Iris pigment epithelial cell (primary cell): ENCODE results near the gene ANKS3.

Experiments used
- DNase-seq: peaks from one replicate; pipeline ENCODE4 v3.0.0-alpha.2; 2011; ENCODE audit warnings: low read depth

ANKS3 gene

GRCh38 chr16:4684058-4684715, 49.9 kb downstream of the ANKS3 start:
- no peak for DNase-seq

- DNase-seq: no peak
Observed at GRCh38 chr16:4683255-4684057, 50.6 kb downstream of the ANKS3 start.

GRCh38 chr16:4682616-4683254, 51.3 kb downstream of the ANKS3 start:
- DNase-seq: peak; percentile 31

- no peak for DNase-seq
Observed at GRCh38 chr16:4682084-4682591, 51.9 kb downstream of the ANKS3 start.

- DNase-seq: no peak
Observed at GRCh38 chr16:4681471-4682083, 52.5 kb downstream of the ANKS3 start.

GRCh38 chr16:4680673-4681470, 53.2 kb downstream of the ANKS3 start:
- DNase-seq: no peak

GRCh38 chr16:4679850-4680636, 54.0 kb downstream of the ANKS3 start:
- DNase-seq: no peak

GRCh38 chr16:4679156-4679849, 54.8 kb downstream of the ANKS3 start:
- DNase-seq: no peak

- DNase-seq: no peak
Observed at GRCh38 chr16:4678596-4678995, 55.5 kb downstream of the ANKS3 start.

GRCh38 chr16:4677994-4678393, 56.1 kb downstream of the ANKS3 start:
- no peak for DNase-seq

- DNase-seq: no peak
Observed at GRCh38 chr16:4677390-4677789, 56.7 kb downstream of the ANKS3 start.

GRCh38 chr16:4676831-4677230, 57.2 kb downstream of the ANKS3 start:
- no peak for DNase-seq

- no peak for DNase-seq
Observed at GRCh38 chr16:4675864-4676786, 57.9 kb downstream of the ANKS3 start.

- no peak for DNase-seq
Observed at GRCh38 chr16:4674926-4675530, 59.0 kb downstream of the ANKS3 start.

- DNase-seq: no peak
Observed at GRCh38 chr16:4673387-4674046, 60.6 kb downstream of the ANKS3 start.

GRCh38 chr16:4668313-4668960, 65.6 kb downstream of the ANKS3 start:
- no peak for DNase-seq

- DNase-seq: no peak
Observed at GRCh38 chr16:4667203-4667963, 66.7 kb downstream of the ANKS3 start.
